H1 (cell line): ENCODE measurements around the gene GATAD2B. TPM values are rescaled to one million over a fixed set of nuclear protein-coding genes. Genes with fewer than 3 reads are reported as not detected.

Experiments used
- BRCA1 ChIP-seq: IDR thresholded peaks from 2 replicates; pipeline ENCODE4 v1.6.1; 2012; ENCODE audit warnings: low read depth, low read length, improper control_type of control experiment
- CBX8 ChIP-seq: fragments of 300-800, 300-1000 bp; sonication (generic); IDR thresholded peaks from 2 replicates; pipeline ENCODE4 v1.7.1; 2016; ENCODE audit warnings: low read depth, low read length, borderline replicate concordance
- CEBPB ChIP-seq: IDR thresholded peaks from 2 replicates; pipeline ENCODE4 v1.6.1; 2012; ENCODE audit warnings: low read depth, low read length
- CHD1 ChIP-seq: IDR thresholded peaks from 2 replicates; pipeline ENCODE4 v1.6.1; 2012; ENCODE audit warnings: low read depth, low read length, improper control_type of control experiment
- EGR1 ChIP-seq: IDR thresholded peaks from 2 replicates; pipeline ENCODE4 v1.6.1; 2011; ENCODE audit warnings: low read depth, low read length, borderline replicate concordance
- EP300 ChIP-seq, 2 experiments: IDR thresholded peaks; 1 replicate in 1 of 2; 2 replicates in 1 of 2; pipeline ENCODE4 v1.6.1; 2011 to 2012; ENCODE audit warnings: low read depth in 2 of 2, low read length in 2 of 2, mild to moderate bottlenecking in 2 of 2, borderline replicate concordance in 1 of 2, inconsistent platforms in 1 of 2, moderate library complexity in 1 of 2
- GABPA ChIP-seq: IDR thresholded peaks from 2 replicates; pipeline ENCODE4 v1.6.1; 2011; ENCODE audit warnings: mild to moderate bottlenecking, low read length, moderate library complexity, borderline replicate concordance; ENCODE audit not compliant: insufficient read depth
- JUN ChIP-seq: IDR thresholded peaks from 2 replicates; pipeline ENCODE4 v1.6.1; 2011; ENCODE audit warnings: low read depth, mild to moderate bottlenecking, improper control_type of control experiment, low read length
- KDM4A ChIP-seq: IDR thresholded peaks from one replicate; pipeline ENCODE4 v1.7.1; 2012; ENCODE audit warnings: low read depth, mild to moderate bottlenecking, moderate library complexity, low read length, inconsistent platforms; ENCODE audit not compliant: severe bottlenecking
- KDM5A ChIP-seq: fragments of 200-600 bp; IDR thresholded peaks from 2 replicates; pipeline ENCODE4 v1.7.1; 2012; ENCODE audit warnings: mild to moderate bottlenecking, low read length, inconsistent platforms, mixed read lengths
- MAFK ChIP-seq: IDR thresholded peaks from 2 replicates; pipeline ENCODE4 v1.6.1; 2012; ENCODE audit warnings: low read depth, mild to moderate bottlenecking, improper control_type of control experiment, low read length
- RAD21 ChIP-seq, 2 experiments: IDR thresholded peaks in 1 of 2; conservative IDR thresholded peaks in 1 of 2; 2 replicates each; pipeline ENCODE4 v1.6.1; 2011; ENCODE audit warnings: low read depth in 2 of 2, low read length in 2 of 2, improper control_type of control experiment in 1 of 2, inconsistent platforms in 1 of 2, mild to moderate bottlenecking in 1 of 2, moderate library complexity in 1 of 2
- RBBP5 ChIP-seq: IDR thresholded peaks from 2 replicates; pipeline ENCODE4 v1.7.1; 2012; ENCODE audit warnings: low read depth, mild to moderate bottlenecking, inconsistent platforms, low read length, moderate library complexity, borderline replicate concordance
- SRF ChIP-seq: IDR thresholded peaks from 2 replicates; pipeline ENCODE4 v1.6.1; 2011; ENCODE audit warnings: mild to moderate bottlenecking, low read depth, low read length, moderate library complexity
- TAF7 ChIP-seq: optimal IDR thresholded peaks from 2 replicates; pipeline ENCODE3; 2011; ENCODE audit warnings: low read depth, mild to moderate bottlenecking, inconsistent platforms, low read length, moderate library complexity, borderline replicate concordance
- polyA plus RNA-seq, 7 experiments: library from polyadenylated mRNA; depleted of rRNA in 3 of 7; stranded (reverse) in 5 of 7; unstranded in 2 of 7; fragments of >200 nt in 5 of 7; fragments of 200-250 nt in 2 of 7; gene quantifications; 1 replicate in 5 of 7; 2 replicates in 1 of 7; 4 replicates in 1 of 7; pipeline versions ENCODE4 v1.2.1 to v1.2.3, GENCODE V29; 2011 to 2013; ENCODE audit warnings: missing spikeins in 2 of 7, mixed read lengths in 2 of 7
- total RNA-seq: library from RNA; stranded (reverse); fragmentation: NEBNext Ultra II Directional; extraction: Animal tissue kit (Norgen Biotek cat#: 25700); gene quantifications from 2 replicates; pipeline ENCODE4 v1.2.1, GENCODE V29; 2021
- TF ChIP-seq, protein P1 (sequence below): IDR thresholded peaks from 2 replicates; pipeline ENCODE4 v1.6.1; 2012; ENCODE audit warnings: low read length, inconsistent platforms
- TF ChIP-seq, protein P2 (sequence below), 3 experiments: IDR thresholded peaks; 1 replicate in 2 of 3; 2 replicates in 1 of 3; pipeline versions ENCODE4 v1.5.1 to v1.6.1; 2011; ENCODE audit warnings: low read length in 3 of 3, mild to moderate bottlenecking in 3 of 3, inconsistent platforms in 2 of 3, low read depth in 1 of 3, moderate library complexity in 1 of 3; ENCODE audit not compliant: insufficient read depth in 1 of 3; ENCODE audit errors: control extremely low read depth in 1 of 3

Gene GATAD2B
- total and polyA plus RNA-seq, 2 of the 8 experiments (the other 6 are each of a cell fraction or from before 2014, with no cell fraction given), result 8.4 to 39.1 TPM

- TF ChIP-seq, protein P1, sequence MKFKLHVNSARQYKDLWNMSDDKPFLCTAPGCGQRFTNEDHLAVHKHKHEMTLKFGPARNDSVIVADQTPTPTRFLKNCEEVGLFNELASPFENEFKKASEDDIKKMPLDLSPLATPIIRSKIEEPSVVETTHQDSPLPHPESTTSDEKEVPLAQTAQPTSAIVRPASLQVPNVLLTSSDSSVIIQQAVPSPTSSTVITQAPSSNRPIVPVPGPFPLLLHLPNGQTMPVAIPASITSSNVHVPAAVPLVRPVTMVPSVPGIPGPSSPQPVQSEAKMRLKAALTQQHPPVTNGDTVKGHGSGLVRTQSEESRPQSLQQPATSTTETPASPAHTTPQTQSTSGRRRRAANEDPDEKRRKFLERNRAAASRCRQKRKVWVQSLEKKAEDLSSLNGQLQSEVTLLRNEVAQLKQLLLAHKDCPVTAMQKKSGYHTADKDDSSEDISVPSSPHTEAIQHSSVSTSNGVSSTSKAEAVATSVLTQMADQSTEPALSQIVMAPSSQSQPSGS, result no peak
- no peak for TF ChIP-seq SRF
- TF ChIP-seq, protein P2, sequence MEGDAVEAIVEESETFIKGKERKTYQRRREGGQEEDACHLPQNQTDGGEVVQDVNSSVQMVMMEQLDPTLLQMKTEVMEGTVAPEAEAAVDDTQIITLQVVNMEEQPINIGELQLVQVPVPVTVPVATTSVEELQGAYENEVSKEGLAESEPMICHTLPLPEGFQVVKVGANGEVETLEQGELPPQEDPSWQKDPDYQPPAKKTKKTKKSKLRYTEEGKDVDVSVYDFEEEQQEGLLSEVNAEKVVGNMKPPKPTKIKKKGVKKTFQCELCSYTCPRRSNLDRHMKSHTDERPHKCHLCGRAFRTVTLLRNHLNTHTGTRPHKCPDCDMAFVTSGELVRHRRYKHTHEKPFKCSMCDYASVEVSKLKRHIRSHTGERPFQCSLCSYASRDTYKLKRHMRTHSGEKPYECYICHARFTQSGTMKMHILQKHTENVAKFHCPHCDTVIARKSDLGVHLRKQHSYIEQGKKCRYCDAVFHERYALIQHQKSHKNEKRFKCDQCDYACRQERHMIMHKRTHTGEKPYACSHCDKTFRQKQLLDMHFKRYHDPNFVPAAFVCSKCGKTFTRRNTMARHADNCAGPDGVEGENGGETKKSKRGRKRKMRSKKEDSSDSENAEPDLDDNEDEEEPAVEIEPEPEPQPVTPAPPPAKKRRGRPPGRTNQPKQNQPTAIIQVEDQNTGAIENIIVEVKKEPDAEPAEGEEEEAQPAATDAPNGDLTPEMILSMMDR (IDR thresholded peaks at IDR 0.05; ENCODE audit: control extremely low read depth in 1 of 3, insufficient read depth in 1 of 3, low read depth in 1 of 3, low read length in 3 of 3), result no peak
- TF ChIP-seq EGR1, result peak; percentile 37; the same call in 1 of the 2 replicates
- no peak for TF ChIP-seq EP300 (IDR thresholded peaks at IDR 0.05; ENCODE audit: borderline replicate concordance in 1 of 2, low read depth in 2 of 2, low read length in 2 of 2)
- no peak for TF ChIP-seq RAD21 (IDR thresholded peaks at IDR 0.05 in 1 of 2, conservative IDR thresholded peaks at IDR 0.05 in 1 of 2; ENCODE audit: low read depth in 2 of 2, low read length in 2 of 2)
- TF ChIP-seq CEBPB, result no peak
- no peak for TF ChIP-seq GABPA
- TF ChIP-seq TAF7, result no peak
- TF ChIP-seq CBX8, result no peak
- TF ChIP-seq RBBP5, result no peak
- no peak for TF ChIP-seq CHD1
- no peak for TF ChIP-seq JUN
- no peak for TF ChIP-seq KDM4A
- TF ChIP-seq BRCA1, result peak; percentile 43; the same call in 1 of the 2 replicates
- TF ChIP-seq KDM5A, result no peak
- no peak for TF ChIP-seq MAFK
Observed at GRCh38 chr1:153963030-153963849, 40.5 kb upstream of the GATAD2B start, which contains the start of gene SLC39A1 (continued).
